ENCODE data around the gene TCP1. TPM values are rescaled to one million over a fixed set of nuclear protein-coding genes. Genes with fewer than 3 reads are reported as not detected.

The TCP1 gene
- total and polyA plus RNA-seq, 2 donors (not counting 3 experiments of a cell fraction or from before 2014, with no cell fraction given): 168 to 302 TPM

- Histone ChIP-seq H3K4me3 (replicated peaks in 1 of 3; ENCODE audit: insufficient read depth in 1 of 3, low read depth in 1 of 3, low read length in 3 of 3) (no peak overlapping the region), H3K9me1 (replicated peaks; ENCODE audit: control insufficient read depth, extremely low read depth, insufficient read depth, low read length) (no peaks in the 10 kb centered on the region), H2AFZ (ENCODE audit: low read depth, low read length) (no peak overlapping the region), H3K4me1 (ENCODE audit: control insufficient read depth, extremely low read depth, insufficient read depth, low read length) (no peaks in the 10 kb centered on the region), H3K4me2 (ENCODE audit: insufficient read depth, low read length) (no peak overlapping the region), H3K9ac (replicated peaks; ENCODE audit: extremely low read depth, insufficient read depth, low read length) (no peak overlapping the region), H3K79me2 (ENCODE audit: control insufficient read depth, insufficient read depth, low read length) (peaks cover 30% of the 10 kb centered on the region), H3K27me3 (ENCODE audit: control insufficient read depth in 2 of 2, insufficient read depth in 2 of 2, low read length in 2 of 2) (no peaks in the 10 kb centered on the region), H3K9me3 (replicated peaks; ENCODE audit: control insufficient read depth, insufficient read depth, low read length) (no peaks in the 10 kb centered on the region), H3K27ac (ENCODE audit: insufficient read depth, low read depth, low read length) (no peak overlapping the region), H3K36me3 (ENCODE audit: control insufficient read depth in 2 of 2, extremely low read depth in 1 of 2, insufficient read depth in 2 of 2, low read length in 2 of 2) (peaks cover 22 to 46% of the 10 kb centered on the region in 2 experiments), H4K20me1 (replicated peaks; ENCODE audit: control insufficient read depth, extremely low read depth, insufficient read depth, low read length) (no peaks in the 10 kb centered on the region)
- ChIA-PET CTCF (interaction anchor here (1.1 to 1.2 kb wide), 2 partner anchors 8 to 55 kb away, joined by 3 read pairs; no protein-coding TSS in a partner anchor), POLR2A (no interaction called here)
- TF ChIP-seq JUN (IDR thresholded peaks at IDR 0.05; ENCODE audit: borderline replicate concordance, insufficient read depth, insufficient read length, low read depth) (no peak), POLR2AphosphoS5 (IDR thresholded peaks at IDR 0.05; ENCODE audit: insufficient read depth, low read depth, low read length) (no peak), GATA2 (IDR thresholded peaks at IDR 0.05; ENCODE audit: insufficient read depth, insufficient read length, low read depth, low read length) (no peak), POLR2A (IDR thresholded peaks at IDR 0.05; ENCODE audit: low read depth, low read length) (no peak), CTCF (IDR thresholded peaks at IDR 0.05; ENCODE audit: extremely low read depth in 1 of 2, insufficient read depth in 1 of 2, low read depth in 1 of 2, low read length in 2 of 2) (no peak), FOS (IDR thresholded peaks at IDR 0.05; ENCODE audit: borderline replicate concordance, insufficient read depth, low read length) (no peak), EZH2 (IDR thresholded peaks at IDR 0.05; ENCODE audit: borderline replicate concordance, low read depth, low read length, severe bottlenecking) (no peak), MYC (IDR thresholded peaks at IDR 0.05; ENCODE audit: low read depth, low read length) (no peak), MAX (IDR thresholded peaks at IDR 0.05; ENCODE audit: insufficient read depth, insufficient read length) (no peak)
- FAIRE-seq (no peak), DNase-seq (ENCODE audit: low read depth, low spot score) (no peak)
- dilution Hi-C loops (cut with MboI; ENCODE audit: extremely low pct_ligation_motif_present, low sequenced_read_pairs): no loop called here
- intact Hi-C loops (cut with micrococcal nuclease): no loop called here
- no TSS peak for BruUV-seq (replicated peaks)
Observed at GRCh38 chr6:159746759-159747158, 42.6 kb downstream of the TCP1 start.
